Activated CD4-positive, alpha-beta T cell treated with anti-CD3 and anti-CD28 coated beads for 1 hour (primary cell): ENCODE data around the gene NDST4.

Experiments used
- DNase-seq: peaks from one replicate; pipeline ENCODE4 v3.0.0-alpha.2; 2020

Gene NDST4

DNA sequence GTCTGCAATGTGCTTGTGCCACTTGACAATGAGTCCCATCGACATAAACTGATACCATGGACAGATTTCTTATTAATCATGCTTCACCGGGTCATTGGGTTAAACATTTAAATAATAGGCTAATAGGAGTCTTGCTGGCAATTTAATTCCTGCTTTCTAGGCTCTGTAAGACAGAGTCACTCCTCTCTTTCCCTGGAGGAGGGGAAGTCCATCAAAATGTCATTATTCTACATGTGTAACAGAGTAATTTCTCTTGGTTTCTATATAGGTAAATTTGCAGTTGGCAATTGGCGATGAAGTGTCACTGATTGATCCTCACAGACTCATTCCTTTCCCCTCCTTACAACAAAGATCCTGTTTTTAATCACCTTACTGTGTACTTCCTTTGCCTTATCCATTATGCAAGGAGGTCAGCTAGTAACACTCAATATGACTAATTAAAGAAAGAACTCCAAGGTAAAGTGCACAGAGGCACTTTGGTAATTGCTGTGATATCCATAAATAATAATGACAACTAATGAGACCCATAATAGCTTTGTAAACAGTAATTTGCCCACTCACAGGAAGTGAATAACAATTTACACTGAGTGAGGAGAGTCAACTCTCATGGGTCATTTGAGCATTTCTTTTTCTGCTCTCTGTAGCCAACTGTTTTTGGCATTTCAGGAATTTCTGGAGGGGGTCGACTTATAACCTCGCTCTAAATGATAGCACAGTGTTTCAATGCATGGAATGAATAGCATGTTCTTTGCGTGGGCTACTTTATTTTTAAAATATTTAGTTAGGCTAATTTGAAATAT, 330.8 kb downstream of the NDST4 start:
- no peak for DNase-seq

DNA sequence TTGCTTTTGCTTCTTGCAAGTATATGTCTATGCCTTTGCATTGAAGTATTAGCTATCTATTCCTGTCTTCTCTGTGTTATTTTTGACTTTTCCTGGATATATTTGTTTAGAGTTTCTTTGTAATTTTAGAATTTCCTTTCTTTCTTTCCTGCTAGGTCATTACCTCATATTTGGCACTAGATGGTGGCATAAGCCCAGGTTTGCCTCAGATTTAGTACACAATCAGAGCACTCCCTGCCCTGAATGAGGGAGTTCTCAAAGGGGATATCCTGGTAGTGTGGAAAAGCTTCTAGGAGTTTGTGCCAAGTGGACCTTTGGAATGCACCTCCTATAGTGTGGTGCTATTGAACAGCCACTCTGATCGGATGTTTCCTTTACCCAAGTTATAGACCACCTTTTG, 333.2 kb downstream of the NDST4 start:
- no peak for DNase-seq
